SJCRH30 (cell line): ENCODE data around the gene TRAK1. TPM values are rescaled to one million over a fixed set of nuclear protein-coding genes. Genes with fewer than 3 reads are reported as not detected.

Experiments used
- DNase-seq, 2 experiments: peaks; one replicate each; pipeline ENCODE4 v3.0.0-alpha.2; 2015 to 2020
- H3K27ac ChIP-seq: fragments of 250-450 bp; sonication (Bioruptor Pico); 2 replicates; pipeline ENCODE4 v1.5.1; 2020; ENCODE audit warnings: mild to moderate bottlenecking, moderate library complexity
- H3K27me3 ChIP-seq: fragments of 250-450 bp; sonication (Bioruptor Pico); 2 replicates; pipeline ENCODE4 v1.5.1; 2020; ENCODE audit warnings: mild to moderate bottlenecking, moderate library complexity
- H3K36me3 ChIP-seq: fragments of 250-450 bp; sonication (Bioruptor Pico); 2 replicates; pipeline ENCODE4 v1.5.1; 2020; ENCODE audit warnings: mild to moderate bottlenecking, moderate library complexity
- H3K4me1 ChIP-seq: fragments of 250-450 bp; sonication (Bioruptor Pico); 2 replicates; pipeline ENCODE4 v1.5.1; 2020; ENCODE audit warnings: mild to moderate bottlenecking, moderate library complexity
- H3K4me3 ChIP-seq: fragments of 250-450 bp; sonication (Bioruptor Pico); 2 replicates; pipeline ENCODE4 v1.5.1; 2020; ENCODE audit warnings: mild to moderate bottlenecking, moderate library complexity
- H3K9me3 ChIP-seq: fragments of 250-450 bp; sonication (Bioruptor Pico); replicated peaks from 2 replicates; pipeline ENCODE4 v1.5.1; 2020; ENCODE audit warnings: mild to moderate bottlenecking, moderate library complexity
- total RNA-seq: library from RNA; depleted of rRNA; stranded (reverse); fragments of >200 nt; shearing (Covaris generic); gene quantifications from 2 replicates; pipeline ENCODE4 v1.2.3, GENCODE V29; 2014

The TRAK1 gene
- total RNA-seq, 1 experiment from 2014 or later, result 12.1 TPM

GRCh38 chr3:42176242-42177034, 85.3 kb downstream of the TRAK1 start:
- Histone ChIP-seq H3K9me3 (no peaks in the 10 kb centered on the region), H3K27me3 (no peaks in the 10 kb centered on the region), H3K4me1 (peaks cover 8% of the 10 kb centered on the region), H3K27ac (no peak overlapping the region), H3K36me3 (no peaks in the 10 kb centered on the region), H3K4me3 (no peak overlapping the region)
- DNase-seq, result no peak

- no peak for DNase-seq
- Histone ChIP-seq H3K36me3 (no peaks in the 10 kb centered on the region), H3K4me1 (peaks cover 8% of the 10 kb centered on the region), H3K9me3 (no peaks in the 10 kb centered on the region), H3K27me3 (no peaks in the 10 kb centered on the region), H3K4me3 (no peak overlapping the region), H3K27ac (no peak overlapping the region)
Observed at GRCh38 chr3:42177068-42177800, 86.1 kb downstream of the TRAK1 start.

- DNase-seq, result no peak
- H3K9me3 ChIP-seq, result no peaks in the 10 kb centered on the region
Observed at GRCh38 chr3:42177801-42178150, 86.6 kb downstream of the TRAK1 start.

GRCh38 chr3:42179110-42179725, 88.1 kb downstream of the TRAK1 start:
- Histone ChIP-seq H3K36me3 (no peaks in the 10 kb centered on the region), H3K27me3 (no peaks in the 10 kb centered on the region), H3K9me3 (no peaks in the 10 kb centered on the region), H3K27ac (peak overlapping the region; percentile 56), H3K4me1 (peaks cover 8% of the 10 kb centered on the region), H3K4me3 (no peak overlapping the region)
- DNase-seq, result peak; percentile 53 to 72

More at GRCh38 chr3:42177801-42178150, 86.6 kb downstream of the TRAK1 start:
- no peak overlapping the region for H3K4me3 ChIP-seq
- H3K4me1 ChIP-seq, result peaks cover 8% of the 10 kb centered on the region
- H3K27ac ChIP-seq, result no peak overlapping the region
- no peaks in the 10 kb centered on the region for H3K36me3 ChIP-seq
- no peaks in the 10 kb centered on the region for H3K27me3 ChIP-seq

GRCh38 chr3:42180901-42181300, 89.7 kb downstream of the TRAK1 start:
- no peak for DNase-seq
- Histone ChIP-seq H3K27ac (no peak overlapping the region), H3K4me1 (peaks cover 8% of the 10 kb centered on the region), H3K36me3 (no peaks in the 10 kb centered on the region), H3K27me3 (no peaks in the 10 kb centered on the region), H3K9me3 (no peaks in the 10 kb centered on the region), H3K4me3 (no peak overlapping the region)

- Histone ChIP-seq H3K4me3 (no peak overlapping the region), H3K27me3 (no peaks in the 10 kb centered on the region), H3K36me3 (no peaks in the 10 kb centered on the region), H3K9me3 (no peaks in the 10 kb centered on the region), H3K27ac (no peak overlapping the region), H3K4me1 (peaks cover 8% of the 10 kb centered on the region)
- DNase-seq, result no peak
Observed at GRCh38 chr3:42182555-42182954, 91.4 kb downstream of the TRAK1 start.

- DNase-seq, result no peak
- Histone ChIP-seq H3K4me3 (no peak overlapping the region), H3K36me3 (no peaks in the 10 kb centered on the region), H3K27me3 (no peaks in the 10 kb centered on the region), H3K27ac (no peak overlapping the region), H3K4me1 (peaks cover 6% of the 10 kb centered on the region), H3K9me3 (no peaks in the 10 kb centered on the region)
Observed at GRCh38 chr3:42183991-42184632, 93.0 kb downstream of the TRAK1 start.

GRCh38 chr3:42184651-42185443, 93.7 kb downstream of the TRAK1 start:
- Histone ChIP-seq H3K27me3 (no peaks in the 10 kb centered on the region), H3K9me3 (no peaks in the 10 kb centered on the region), H3K4me3 (no peak overlapping the region), H3K36me3 (no peaks in the 10 kb centered on the region), H3K4me1 (peaks cover under 1% of the 10 kb centered on the region; the same call in 1 of the 2 replicates), H3K27ac (no peak overlapping the region)
- DNase-seq, result no peak

GRCh38 chr3:42187936-42188335, 96.8 kb downstream of the TRAK1 start:
- H3K36me3 ChIP-seq, result no peaks in the 10 kb centered on the region
- no peaks in the 10 kb centered on the region for H3K4me1 ChIP-seq
- DNase-seq, result no peak
- H3K27me3 ChIP-seq, result no peaks in the 10 kb centered on the region
- no peak overlapping the region for H3K4me3 ChIP-seq
- H3K27ac ChIP-seq, result no peak overlapping the region
- no peaks in the 10 kb centered on the region for H3K9me3 ChIP-seq

GRCh38 chr3:42188376-42188775, 97.2 kb downstream of the TRAK1 start:
- H3K4me3 ChIP-seq, result no peak overlapping the region
- H3K9me3 ChIP-seq, result no peaks in the 10 kb centered on the region
- H3K27ac ChIP-seq, result no peak overlapping the region
- no peaks in the 10 kb centered on the region for H3K4me1 ChIP-seq
- no peak for DNase-seq
- no peaks in the 10 kb centered on the region for H3K27me3 ChIP-seq
- H3K36me3 ChIP-seq, result no peaks in the 10 kb centered on the region

GRCh38 chr3:42189001-42189460, 97.9 kb downstream of the TRAK1 start:
- DNase-seq, result no peak
- Histone ChIP-seq H3K36me3 (no peaks in the 10 kb centered on the region), H3K4me1 (no peaks in the 10 kb centered on the region)

GRCh38 chr3:42189736-42190135, 98.6 kb downstream of the TRAK1 start:
- Histone ChIP-seq H3K4me1 (no peaks in the 10 kb centered on the region), H3K9me3 (no peaks in the 10 kb centered on the region), H3K27ac (no peak overlapping the region), H3K27me3 (no peaks in the 10 kb centered on the region), H3K4me3 (no peak overlapping the region), H3K36me3 (no peaks in the 10 kb centered on the region)
- no peak for DNase-seq

More at GRCh38 chr3:42189001-42189460, 97.9 kb downstream of the TRAK1 start:
- no peaks in the 10 kb centered on the region for H3K9me3 ChIP-seq
- no peaks in the 10 kb centered on the region for H3K27me3 ChIP-seq
- no peak overlapping the region for H3K4me3 ChIP-seq
- no peak overlapping the region for H3K27ac ChIP-seq

GRCh38 chr3:42190701-42191442, 99.7 kb downstream of the TRAK1 start:
- H3K4me1 ChIP-seq, result no peaks in the 10 kb centered on the region
- no peak overlapping the region for H3K4me3 ChIP-seq
- H3K9me3 ChIP-seq, result no peaks in the 10 kb centered on the region
- no peaks in the 10 kb centered on the region for H3K27me3 ChIP-seq
- H3K36me3 ChIP-seq, result no peaks in the 10 kb centered on the region
- peak; percentile 42 to 74 for DNase-seq
- H3K27ac ChIP-seq, result no peak overlapping the region

- Histone ChIP-seq H3K4me3 (no peak overlapping the region), H3K27me3 (no peaks in the 10 kb centered on the region), H3K27ac (no peak overlapping the region), H3K4me1 (no peaks in the 10 kb centered on the region), H3K9me3 (no peaks in the 10 kb centered on the region), H3K36me3 (no peaks in the 10 kb centered on the region)
- no peak for DNase-seq
Observed at GRCh38 chr3:42191443-42191747, 100.2 kb downstream of the TRAK1 start.
